ENCODE results near the gene TMEM169.

GRCh38 chr2:216132585-216132984 lies 50.9 kb downstream of the TMEM169 start:
- TF ChIP-seq, protein P1, sequence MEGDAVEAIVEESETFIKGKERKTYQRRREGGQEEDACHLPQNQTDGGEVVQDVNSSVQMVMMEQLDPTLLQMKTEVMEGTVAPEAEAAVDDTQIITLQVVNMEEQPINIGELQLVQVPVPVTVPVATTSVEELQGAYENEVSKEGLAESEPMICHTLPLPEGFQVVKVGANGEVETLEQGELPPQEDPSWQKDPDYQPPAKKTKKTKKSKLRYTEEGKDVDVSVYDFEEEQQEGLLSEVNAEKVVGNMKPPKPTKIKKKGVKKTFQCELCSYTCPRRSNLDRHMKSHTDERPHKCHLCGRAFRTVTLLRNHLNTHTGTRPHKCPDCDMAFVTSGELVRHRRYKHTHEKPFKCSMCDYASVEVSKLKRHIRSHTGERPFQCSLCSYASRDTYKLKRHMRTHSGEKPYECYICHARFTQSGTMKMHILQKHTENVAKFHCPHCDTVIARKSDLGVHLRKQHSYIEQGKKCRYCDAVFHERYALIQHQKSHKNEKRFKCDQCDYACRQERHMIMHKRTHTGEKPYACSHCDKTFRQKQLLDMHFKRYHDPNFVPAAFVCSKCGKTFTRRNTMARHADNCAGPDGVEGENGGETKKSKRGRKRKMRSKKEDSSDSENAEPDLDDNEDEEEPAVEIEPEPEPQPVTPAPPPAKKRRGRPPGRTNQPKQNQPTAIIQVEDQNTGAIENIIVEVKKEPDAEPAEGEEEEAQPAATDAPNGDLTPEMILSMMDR (IDR thresholded peaks at IDR 0.05) = no peak
- no peak for TF ChIP-seq ZFX (IDR thresholded peaks at IDR 0.05; ENCODE audit: borderline replicate concordance)
